RPMI8226 (cell line): Measurements from ENCODE around the gene SMYD1.
"Not testable (repeated sequence)": the region's sequence is repeated elsewhere in the genome, so short reads cannot be mapped to it uniquely, and the experiment has no call there.

ENCODE experiments used
- DNase-seq: peaks from one replicate; pipeline ENCODE4 v3.0.0-alpha.2; 2015

Gene SMYD1

DNA sequence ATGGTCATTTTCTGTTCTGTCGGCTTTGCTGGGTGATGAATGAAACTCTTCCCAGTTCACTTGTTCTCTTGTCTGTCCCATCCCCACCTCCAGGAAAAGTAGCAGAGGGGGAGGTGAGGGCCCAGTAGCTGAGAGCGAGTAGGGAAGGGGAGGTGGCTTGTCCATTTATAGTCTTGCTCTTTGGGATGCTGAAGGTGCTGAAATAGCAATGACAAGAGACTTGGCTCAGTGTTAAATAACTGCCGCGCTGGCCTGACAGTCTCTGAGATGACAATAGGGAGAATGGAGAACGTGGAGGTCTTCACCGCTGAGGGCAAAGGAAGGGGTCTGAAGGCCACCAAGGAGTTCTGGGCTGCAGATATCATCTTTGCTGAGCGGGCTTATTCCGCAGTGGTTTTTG is at the start of gene SMYD1:
SMYD1 (plus strand) TSS at position 228 of the 400 bp plus-strand sequence; CDS start at position 268, 40 bp downstream.
- no peak for DNase-seq

DNA sequence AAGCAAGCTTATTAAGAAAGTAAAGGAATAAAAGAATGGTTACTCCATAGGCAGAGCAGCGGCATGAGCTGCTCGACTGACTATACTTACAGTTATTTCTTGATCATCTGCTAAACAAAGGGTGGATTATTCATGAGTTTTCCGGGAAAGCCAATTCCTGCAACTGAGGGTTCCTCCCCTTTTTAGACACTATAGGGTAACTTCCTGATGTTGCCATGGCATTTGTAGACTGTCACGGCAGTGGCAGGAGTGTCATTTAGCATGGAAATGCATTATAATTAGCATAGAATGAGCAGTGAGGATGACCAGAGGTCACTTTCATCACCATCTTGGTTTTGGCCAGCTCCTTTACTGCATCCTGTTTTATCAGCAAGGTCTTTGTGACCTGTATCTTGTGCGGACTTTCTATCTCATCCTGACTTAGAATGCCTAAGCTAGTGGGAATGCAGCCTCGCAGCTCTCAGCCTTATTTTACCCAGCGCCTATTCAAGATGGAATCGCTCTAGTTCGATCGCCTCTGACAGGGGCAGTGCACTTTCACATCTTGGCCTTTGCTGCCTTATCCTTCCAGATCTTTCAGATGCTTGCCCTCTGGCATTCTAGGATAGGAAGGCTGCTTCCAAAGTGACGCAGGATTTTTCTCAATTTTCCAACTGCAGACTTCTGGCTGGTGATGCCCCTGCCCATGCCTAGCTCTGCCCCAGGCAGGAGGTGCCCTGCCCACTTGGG is 49.4 kb upstream of the SMYD1 start:
- DNase-seq, result not testable (repeated sequence)

DNA sequence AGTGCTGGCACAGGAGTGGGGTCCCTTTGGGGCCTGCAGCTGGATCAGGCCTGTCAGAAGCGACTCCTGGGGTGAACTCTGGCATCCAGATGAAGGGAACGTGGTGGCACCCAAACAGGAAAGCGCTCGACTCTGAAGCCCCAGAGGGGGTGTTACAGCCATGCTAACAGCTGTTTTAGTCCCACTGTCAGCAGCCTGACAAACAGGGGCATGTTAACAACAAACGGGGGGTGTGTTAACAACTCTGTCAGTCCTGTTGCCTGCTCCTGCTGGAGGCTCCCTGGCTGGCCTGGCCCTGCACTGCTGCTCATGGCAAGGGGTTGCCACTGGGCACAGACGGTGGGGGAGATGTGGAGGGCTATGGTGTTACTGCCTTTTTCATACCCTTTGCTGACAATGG is 48.7 kb upstream of the SMYD1 start:
- no peak for DNase-seq

DNA sequence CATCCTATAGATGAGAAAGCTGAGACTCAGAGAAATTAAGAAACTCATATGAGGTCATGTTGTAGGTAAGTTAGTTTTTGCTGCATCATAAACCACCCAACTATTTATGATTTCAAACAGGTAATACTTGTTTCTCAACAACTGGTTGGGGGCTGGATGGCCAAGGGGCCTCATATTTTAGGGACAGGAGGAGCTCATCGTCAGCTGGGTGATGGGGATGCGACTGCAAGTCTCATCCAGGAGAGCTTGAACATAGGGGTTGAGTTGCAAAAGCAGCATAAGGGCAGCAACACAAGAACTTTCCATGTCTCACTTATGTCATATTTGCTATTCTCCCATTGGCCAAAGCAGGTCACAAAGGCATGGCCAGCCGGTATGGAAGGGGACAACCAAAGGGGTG is 47.6 kb upstream of the SMYD1 start:
- DNase-seq, result no peak

DNA sequence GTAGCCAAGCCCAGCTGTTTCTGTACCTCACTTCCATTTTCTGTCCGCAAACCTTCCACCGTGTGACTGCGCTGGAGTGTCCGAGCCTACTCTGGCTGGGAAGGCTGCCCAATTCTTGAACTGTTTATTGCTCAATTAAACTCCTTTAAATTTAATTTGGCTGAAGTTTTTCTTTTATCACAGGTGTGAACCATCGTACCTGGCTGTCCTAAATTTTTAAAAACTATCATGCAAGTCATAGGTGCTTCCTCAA is 45.0 kb upstream of the SMYD1 start:
- DNase-seq, result no peak

DNA sequence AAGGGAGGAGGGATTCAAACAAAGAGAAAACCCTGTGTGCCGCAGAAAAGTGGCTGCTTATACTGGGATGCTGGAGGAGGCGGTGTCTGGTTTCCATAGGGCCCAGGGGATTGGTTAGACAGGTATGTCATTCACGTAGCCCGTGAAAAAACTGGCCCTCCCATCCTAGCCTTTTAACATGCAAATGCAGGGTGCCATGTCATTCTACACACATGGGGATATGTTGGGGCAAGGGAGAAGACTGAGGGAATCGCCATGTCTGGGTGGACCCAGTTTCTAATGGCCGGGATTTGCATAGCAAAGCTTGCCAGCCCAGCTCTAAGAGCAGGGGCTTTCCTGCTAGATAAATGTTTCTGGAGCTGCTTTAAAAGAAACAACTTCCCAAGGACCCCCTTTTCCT is 43.1 kb upstream of the SMYD1 start:
- no peak for DNase-seq

DNA sequence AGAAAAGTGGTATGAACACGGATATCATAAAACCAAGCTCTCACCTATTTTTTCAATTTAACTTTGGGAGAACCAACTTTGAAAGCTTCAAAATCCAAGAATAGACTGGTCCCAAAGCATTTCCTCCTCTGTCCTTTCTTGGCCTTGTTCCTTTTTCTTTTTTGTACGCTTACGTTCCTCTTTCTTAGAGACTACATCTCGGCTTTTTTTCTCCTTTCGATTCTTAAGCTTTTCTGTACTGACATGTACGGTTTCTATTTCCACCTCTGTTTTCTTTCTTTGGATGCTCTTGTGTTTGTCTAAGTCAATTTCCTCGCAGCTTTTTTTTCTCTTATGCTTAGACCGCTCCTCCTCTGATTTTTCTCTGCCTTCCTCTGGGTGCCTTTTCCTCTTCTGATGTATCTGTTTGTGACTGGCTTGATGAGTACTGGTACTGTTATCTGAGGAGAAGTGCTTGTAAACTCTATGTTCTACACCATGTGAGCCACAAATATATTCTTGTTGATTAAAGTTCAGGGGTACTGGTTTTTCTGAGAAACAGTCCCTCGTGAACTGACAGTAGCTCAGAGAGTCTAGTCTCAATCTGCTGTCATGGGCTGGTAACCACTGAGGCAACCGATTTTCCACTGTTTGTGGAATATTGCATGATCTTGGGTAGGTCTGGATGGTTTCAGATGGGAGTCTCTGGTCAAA is 39.8 kb upstream of the SMYD1 start:
- DNase-seq, result no peak

DNA sequence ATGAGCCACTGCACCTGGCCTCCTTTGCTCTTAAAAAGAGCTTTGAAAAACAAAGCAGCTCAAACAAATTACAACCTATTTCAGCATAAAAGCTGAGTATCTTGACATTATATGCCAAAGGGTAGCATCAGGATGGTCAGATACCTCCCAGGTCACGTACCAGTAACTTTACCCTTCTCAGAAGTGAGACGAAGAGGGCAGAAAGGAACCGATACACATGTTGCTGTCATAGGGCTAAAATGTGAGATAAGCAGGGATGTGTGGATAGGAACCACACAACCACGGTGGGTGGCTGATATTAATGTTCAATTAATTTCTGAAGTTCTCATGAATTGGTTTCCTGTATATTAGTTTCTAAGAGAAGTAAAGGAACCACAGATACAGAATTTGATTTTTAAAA is 38.7 kb upstream of the SMYD1 start:
- DNase-seq, result no peak

DNA sequence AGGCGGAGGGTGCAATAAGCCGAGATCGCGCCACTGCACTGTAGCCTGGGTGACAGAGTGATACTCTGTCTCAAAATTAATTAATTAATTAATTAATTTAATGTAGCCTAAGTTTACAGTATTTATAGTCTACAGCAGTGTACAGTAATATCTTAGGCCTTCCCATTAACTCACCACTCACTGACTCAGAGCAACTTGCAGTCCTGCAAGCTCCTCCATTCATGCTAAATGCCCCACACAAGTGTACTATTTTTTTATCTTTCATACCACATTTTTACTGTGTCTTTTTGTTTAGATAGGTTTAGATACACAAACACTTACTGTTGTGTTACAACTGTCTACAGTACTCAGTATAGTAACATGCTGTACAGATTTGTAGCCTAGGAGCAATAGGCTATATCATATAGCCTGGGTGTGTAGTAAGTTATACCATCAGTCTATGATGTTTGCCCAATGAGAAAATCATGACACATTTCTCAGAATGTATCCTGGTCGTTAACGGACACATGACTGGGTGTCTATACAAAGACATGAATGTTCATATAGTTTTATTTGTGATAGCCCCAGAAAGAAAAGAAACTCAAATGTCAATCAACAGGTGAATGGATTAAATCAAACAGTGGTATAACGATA is 35.4 kb upstream of the SMYD1 start:
- no peak for DNase-seq

DNA sequence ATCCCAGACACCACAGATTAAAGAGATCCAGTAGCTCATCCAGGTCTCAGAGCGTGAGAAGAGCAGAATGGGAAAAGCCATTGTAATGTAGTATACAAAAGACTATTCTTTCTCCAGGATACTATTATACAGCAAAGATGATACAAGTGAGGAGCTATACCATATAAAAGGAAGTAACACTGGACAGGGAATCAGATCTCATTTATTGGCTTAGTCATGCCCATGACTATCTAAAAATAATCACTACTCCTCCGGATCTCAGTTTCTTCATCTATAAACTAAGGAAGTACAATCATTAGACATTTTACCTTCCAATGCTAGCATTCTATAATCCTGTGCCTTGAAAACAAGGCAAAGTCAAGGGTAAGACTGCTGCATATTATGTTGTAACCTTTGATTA is 31.4 kb upstream of the SMYD1 start:
- DNase-seq, result no peak

DNA sequence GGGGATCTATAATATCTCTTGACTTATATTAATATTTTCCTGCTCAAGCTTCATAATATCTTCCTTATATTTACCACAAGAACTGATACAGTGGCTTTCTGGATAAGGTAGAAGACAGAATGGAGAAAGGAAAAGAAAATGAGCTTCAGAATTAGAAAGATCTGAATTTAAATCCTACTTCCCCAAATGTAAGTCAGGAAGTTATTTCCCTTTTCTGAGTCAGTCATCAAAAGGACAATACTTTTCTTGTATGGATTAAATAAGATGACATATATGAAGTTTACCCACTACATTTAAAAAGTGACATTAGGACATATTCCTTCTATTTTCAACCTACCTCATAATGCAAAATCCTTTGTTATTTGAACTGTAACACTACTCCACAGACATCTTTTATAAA is 31.0 kb upstream of the SMYD1 start:
- DNase-seq, result no peak

DNA sequence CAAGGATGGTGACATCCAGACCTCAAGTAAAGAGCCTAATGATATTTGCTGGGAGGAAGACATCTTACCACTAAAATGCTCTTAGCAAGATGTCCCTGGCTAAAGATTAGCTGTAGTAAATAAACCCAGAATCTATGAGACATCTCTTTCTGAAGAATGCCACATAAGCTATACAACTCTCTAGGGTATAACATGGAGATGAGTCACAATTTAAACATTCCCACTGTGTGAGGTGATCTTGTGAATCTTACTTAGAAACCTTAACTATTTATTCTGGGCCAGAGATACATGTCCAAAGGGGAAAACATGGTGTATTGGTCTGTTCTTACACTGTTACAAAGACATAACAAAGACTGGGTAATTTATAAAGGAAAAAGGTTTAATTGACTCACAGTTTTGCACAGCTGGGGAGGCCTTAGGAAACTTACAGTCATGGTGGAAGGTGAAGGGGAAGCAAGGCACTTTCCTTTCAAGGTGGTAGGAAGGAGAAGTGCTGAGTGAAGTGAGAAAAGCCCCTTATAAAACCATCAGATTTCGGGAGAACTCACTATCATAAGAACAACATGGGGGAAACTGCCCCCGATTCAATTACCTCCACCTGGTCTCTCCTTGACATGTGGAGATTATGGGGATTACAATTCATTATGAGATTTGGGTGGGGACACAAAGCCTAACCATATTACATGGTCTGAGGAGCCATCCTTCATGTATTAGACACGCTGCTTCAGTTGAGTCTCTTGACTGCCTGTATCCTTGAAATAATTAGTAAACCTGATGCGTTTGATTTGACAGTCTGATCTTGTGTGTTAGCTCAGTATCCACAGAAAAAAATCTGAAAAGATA is 29.1 kb upstream of the SMYD1 start:
- DNase-seq, result no peak

DNA sequence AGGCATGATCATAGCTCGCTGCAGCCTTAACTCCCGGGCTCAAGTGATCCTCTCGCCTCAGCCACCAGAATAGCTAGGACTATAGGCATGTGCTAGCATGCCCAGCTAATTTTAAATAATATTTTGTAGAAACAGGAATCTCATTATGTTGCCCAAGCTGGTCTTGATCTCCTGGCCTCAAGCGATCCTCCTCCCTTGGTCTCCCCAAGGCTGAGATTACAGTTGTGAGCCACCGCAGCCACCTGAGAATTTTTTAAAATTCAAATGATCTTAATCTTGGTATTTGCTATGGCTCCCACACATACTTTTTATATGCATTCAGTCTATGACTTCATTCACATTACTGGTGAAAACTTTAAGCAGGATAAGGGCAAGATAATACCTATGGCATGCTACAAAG is 25.1 kb upstream of the SMYD1 start:
- DNase-seq, result no peak

DNA sequence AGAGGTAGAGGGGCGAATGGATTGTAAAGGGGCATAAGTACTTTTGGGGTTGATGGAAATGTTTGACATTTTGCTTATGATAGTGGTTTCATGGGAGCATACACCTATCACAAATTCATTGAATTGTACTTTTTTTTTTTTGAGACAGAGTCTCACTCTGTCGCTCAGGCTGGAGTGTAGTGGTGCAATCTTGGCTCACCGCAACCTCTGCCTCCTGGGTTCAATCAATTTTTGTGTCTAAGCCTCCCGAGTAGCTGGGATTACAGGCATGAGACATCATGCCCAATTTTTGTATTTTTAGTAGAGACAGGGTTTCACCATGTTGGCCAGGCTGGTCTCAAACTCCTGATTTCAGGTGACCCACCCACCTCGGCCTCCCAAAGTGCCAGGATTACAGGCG is 22.1 kb upstream of the SMYD1 start:
- not testable (repeated sequence) for DNase-seq

DNA sequence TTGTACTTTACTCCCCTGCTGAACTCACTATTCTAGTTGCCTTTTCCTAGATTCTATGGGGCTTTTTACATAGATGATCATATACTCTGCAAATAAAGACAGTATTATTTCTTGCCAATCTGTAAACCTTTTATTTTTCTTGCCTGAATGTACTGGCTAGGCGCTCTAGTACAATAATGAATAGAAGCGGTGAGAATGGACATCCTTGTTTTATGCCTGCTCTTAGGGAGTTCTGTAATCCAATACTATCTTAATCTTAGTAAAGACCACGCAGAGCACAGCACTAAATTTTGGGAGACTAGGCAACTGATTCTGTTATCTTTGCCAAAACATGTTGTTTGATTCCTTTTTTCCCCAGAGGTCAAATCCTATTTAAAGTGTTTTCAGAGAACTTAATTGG is 19.1 kb upstream of the SMYD1 start:
- DNase-seq, result no peak

DNA sequence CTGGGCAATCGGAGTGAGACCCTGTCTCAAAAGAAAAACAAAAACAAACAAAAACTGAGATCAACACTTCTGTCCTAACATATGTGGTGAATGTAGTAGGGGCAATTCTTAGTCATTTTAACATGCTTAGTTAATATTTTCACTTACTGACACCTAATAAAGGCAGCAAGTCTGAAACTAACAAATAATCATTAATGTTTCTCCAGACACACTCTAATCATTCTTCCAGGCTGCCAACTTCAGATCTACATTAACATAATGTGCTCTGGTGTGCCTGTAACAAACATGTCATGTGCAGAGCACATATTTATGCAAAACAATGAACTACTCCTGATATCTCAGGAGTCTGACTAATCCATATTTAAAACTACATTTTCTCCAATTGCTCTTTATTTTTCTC is 18.0 kb upstream of the SMYD1 start:
- DNase-seq, result no peak

DNA sequence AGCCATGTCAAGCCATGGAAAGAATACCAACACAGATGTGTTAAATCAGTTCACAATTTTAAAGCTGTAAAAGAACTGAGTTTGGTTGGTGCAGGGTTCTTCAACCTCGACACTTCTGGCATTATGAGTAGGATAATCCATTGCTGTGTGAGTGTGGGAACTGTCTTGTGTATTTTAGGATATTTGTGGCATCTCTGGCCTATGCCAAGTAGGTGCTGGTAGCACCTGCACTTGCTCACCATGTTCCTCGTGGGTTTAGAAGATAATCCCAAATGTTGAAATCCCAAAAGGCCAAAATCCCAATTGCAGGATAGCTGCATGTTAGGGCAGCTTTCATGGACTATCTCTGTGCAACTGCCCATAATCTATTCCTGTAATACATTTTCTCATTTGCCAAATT is 15.8 kb upstream of the SMYD1 start:
- DNase-seq, result no peak

DNA sequence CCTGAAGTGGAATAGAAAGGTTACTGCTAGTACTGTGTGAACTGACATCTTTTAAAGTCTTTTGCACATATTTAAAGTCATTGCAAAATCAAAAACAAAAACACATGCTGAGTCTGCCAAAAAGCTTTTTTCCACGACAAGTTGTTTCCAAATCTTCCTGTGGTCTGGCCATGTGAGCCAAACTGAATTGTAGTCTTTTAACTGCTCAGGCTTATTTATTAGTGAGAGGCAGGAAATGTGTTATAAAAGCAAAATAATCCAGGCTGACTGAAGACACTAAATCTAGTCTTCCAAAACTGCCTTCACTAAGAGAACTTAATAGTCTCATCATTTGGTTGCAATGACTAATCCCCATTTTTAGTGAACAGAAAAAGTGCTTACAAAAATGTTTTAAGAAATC is 14.3 kb upstream of the SMYD1 start:
- no peak for DNase-seq

DNA sequence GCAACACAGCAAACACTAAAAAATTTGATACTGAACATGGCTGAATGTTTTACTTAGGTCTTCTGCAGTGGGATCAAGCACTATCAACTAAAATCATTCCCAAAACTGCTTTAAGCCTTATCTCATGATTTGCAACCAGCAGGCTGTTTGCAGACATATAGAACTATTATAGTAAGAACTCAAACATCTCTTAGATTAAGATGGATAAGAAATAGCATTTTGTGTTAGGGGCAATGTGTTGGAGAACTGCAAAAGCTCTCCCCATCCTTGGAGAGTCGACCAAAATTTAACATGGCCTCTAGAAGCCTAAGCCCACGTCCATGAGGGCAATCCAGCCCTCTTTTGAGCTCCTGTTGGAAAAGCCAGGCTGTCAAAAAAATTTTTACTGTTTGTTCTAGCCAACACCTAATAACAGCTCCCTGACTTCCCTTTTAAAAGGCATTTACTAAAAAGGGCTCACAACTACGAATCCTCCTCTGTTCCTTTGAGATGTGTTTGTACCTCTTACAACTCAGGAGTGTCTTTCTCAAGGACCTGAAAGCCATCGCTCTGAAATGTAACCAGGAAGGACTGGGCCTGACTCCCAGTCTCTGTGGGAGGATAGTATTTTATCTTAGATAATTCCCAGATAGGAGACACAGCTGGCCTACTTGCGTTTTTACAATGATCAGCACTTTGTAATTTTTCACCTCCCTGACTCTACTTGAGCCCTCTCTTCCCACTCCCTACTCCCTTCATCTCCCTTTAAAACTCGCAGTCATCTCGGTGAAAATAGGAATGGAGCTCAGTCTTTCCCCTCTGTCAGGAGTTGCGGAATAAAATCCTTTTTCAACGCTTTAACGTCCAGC is 13.5 kb upstream of the SMYD1 start:
- DNase-seq, result no peak

DNA sequence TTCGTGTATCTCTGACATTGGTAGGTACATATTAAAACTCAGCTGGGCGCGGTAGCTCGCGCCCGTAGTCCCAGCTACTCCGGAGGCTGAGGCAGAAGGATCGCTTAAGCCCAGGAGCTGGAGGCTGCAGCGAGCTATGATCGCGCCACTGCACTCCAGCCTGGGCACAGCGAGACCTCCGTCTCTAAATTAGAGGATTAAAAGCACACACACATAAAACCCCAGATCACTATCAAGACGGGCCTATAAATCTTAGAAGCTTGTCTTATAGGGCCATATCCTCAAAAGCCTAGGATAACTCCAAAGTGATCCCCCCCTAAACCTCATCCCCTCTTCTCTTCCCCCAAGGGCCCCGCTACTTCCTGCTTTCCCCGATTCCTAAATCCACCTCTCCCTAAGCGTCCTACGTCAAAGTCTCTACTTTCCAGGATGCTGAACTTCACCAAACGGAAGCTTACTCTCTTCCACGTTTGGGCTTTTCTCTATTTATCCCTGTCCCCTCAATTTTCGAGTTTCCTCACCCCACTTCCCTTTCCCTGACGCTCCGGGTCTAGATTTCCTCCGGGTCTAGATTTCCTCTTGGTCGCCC is 12.7 kb upstream of the SMYD1 start:
- DNase-seq, result no peak

DNA sequence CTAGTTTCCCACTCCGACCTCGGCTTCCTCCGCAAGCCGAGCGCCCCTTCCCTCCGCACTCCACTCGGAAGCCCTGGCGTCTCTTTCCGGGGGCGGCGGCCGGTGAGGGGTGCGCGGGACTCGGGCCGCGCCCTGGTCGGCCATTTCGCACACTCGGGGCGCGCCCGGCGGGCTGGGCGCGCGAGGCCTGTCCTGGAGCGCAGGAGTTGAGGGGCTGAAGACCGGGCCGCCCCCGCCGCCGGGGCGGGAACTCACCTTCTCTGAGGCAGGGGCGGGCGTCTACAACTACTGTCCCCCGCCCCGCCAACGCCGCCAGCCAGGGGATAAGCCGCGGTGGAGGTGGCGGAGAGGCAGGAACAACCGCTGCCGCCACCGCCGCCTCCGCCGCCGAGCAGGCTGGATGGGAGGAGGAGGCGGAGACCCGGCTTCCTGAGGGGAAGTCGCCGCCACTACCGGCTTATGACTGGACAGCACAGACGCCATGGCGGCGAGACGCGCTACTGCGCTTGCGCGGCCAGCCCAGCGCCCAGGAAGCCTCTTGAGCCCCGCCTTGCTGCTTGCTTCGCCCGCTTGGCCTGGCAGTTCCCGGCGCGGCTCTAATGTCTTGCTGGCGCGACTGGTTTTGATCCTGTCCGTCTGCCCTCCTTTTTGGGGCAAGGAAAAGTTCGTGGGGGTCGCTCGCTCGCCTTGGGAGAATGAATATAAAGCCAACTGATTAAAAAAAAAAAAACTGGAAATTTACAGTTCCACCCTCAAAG is 12.1 kb upstream of the SMYD1 start, which contains the start of gene KRCC1:
KRCC1 (minus strand) TSS at position 413 of the 758 bp plus-strand sequence. CDS start 27,220 bp downstream, outside the sequence.
- DNase-seq, result peak; percentile 95
